K562 (cell line): ENCODE data around the gene TLL1. TPM values are rescaled to one million over a fixed set of nuclear protein-coding genes. Genes with fewer than 3 reads are reported as not detected.

Experiments
- ATAC-seq: fragments of 200-7000 bp; cut with Tn5 transposase; 3 replicates; pipeline ENCODE4 v1.9.1; 2020; ENCODE audit warnings: moderate library complexity
- BruUV-seq: library from RNA; stranded (reverse); fragments of 400-500 nt; replicated peaks from 2 replicates; lab custom pipeline; 2021; lab: Mats Ljungman, UMichigan
- CTCF ChIA-PET: fragments of 300-600 bp; formaldehyde crosslinking; extraction: SDS; loops from one replicate; lab custom pipeline; 2021; ENCODE audit warnings: low intra/inter-chr PET ratio; lab: Yijun Ruan, JAX
- POLR2A ChIA-PET: fragments of 300-600, 350-650 bp; sonication (Branson Sonifier 250); formaldehyde crosslinking; extraction: SDS; loops from one replicate; lab custom pipeline; 2021; ENCODE audit warnings: antibody characterized with exemption, inconsistent platforms; lab: Yijun Ruan, JAX
- DNase-seq, 4 experiments: peaks; one replicate each; pipeline versions ENCODE4 v3.0.0 to v3.0.0-alpha.2; 2011 to 2018; ENCODE audit warnings: low spot score in 3 of 4, mixed read lengths in 3 of 4; ENCODE audit errors: extremely low read depth in 1 of 4
- FAIRE-seq: peaks from 2 replicates; lab custom pipeline; 2011; peaks lifted over from hg19 to GRCh38; lab: Jason Lieb, UNC
- H2AFZ ChIP-seq: 2 replicates; pipeline ENCODE4 v1.6.0; 2011; ENCODE audit warnings: low read depth, low read length, control low read depth, inconsistent platforms
- H3K27ac ChIP-seq: fragments of 200-600 bp; 3 replicates; pipeline ENCODE4 v1.8.0; 2011; ENCODE audit warnings: low read depth, mild to moderate bottlenecking, control low read depth, inconsistent platforms, low read length, moderate library complexity, mixed read lengths; ENCODE audit errors: extremely low read depth
- H3K27me3 ChIP-seq, 2 experiments: fragments of 300-600 bp in 1 of 2; 2 replicates in 1 of 2; 3 replicates in 1 of 2; pipeline versions ENCODE4 v1.6.0 to v1.8.0; 2011; ENCODE audit warnings: inconsistent platforms in 2 of 2, low read length in 2 of 2, mild to moderate bottlenecking in 1 of 2, mixed read lengths in 1 of 2, moderate library complexity in 1 of 2; ENCODE audit not compliant: control insufficient read depth in 2 of 2, insufficient read depth in 2 of 2
- H3K36me3 ChIP-seq: fragments of 300-600 bp; 3 replicates; pipeline ENCODE4 v1.8.0; 2011; ENCODE audit warnings: mild to moderate bottlenecking, low read length, inconsistent platforms; ENCODE audit not compliant: control insufficient read depth, insufficient read depth
- H3K4me1 ChIP-seq, 2 experiments: fragments of 200-600 bp in 1 of 2; replicated peaks in 1 of 2; 2 replicates in 1 of 2; 3 replicates in 1 of 2; pipeline versions ENCODE4 v1.5.1 to v1.8.0; 2011; ENCODE audit warnings: inconsistent platforms in 2 of 2, low read length in 2 of 2, mild to moderate bottlenecking in 1 of 2, mixed read lengths in 1 of 2, moderate library complexity in 1 of 2; ENCODE audit not compliant: control insufficient read depth in 2 of 2, insufficient read depth in 2 of 2
- H3K4me2 ChIP-seq: 2 replicates; pipeline ENCODE4 v1.6.1; 2011; ENCODE audit warnings: low read length, control low read depth, inconsistent platforms, mixed read lengths; ENCODE audit not compliant: insufficient read depth
- H3K4me3 ChIP-seq: fragments of 200-600 bp; sonication (generic), shearing (Covaris generic); 2 replicates; pipeline ENCODE4 v1.5.1; 2016; ENCODE audit warnings: control low read depth, inconsistent platforms
- H3K79me2 ChIP-seq: fragments of 200-600 bp; 3 replicates; pipeline ENCODE4 v1.8.0; 2011; ENCODE audit warnings: low read length, inconsistent platforms; ENCODE audit not compliant: control insufficient read depth, insufficient read depth
- H3K9ac ChIP-seq, 2 experiments: 2 replicates each; pipeline versions ENCODE4 v1.6.0 to v1.6.1; 2011; ENCODE audit warnings: low read depth in 2 of 2, low read length in 2 of 2, control low read depth in 1 of 2, inconsistent platforms in 1 of 2, mild to moderate bottlenecking in 1 of 2, mixed read lengths in 1 of 2; ENCODE audit not compliant: insufficient read depth in 1 of 2
- H3K9me1 ChIP-seq: one replicate; pipeline ENCODE4 v1.6.0; 2011; ENCODE audit warnings: inconsistent platforms, mild to moderate bottlenecking, low read length, moderate library complexity; ENCODE audit not compliant: control insufficient read depth, insufficient read depth
- H3K9me3 ChIP-seq: replicated peaks from 2 replicates; pipeline ENCODE4 v1.5.1; 2011; ENCODE audit warnings: low read depth, low read length, inconsistent platforms; ENCODE audit not compliant: control insufficient read depth, insufficient read depth
- H4K20me1 ChIP-seq: replicated peaks from 2 replicates; pipeline ENCODE4 v1.6.1; 2011; ENCODE audit warnings: low read length, inconsistent platforms, mixed read lengths; ENCODE audit not compliant: control insufficient read depth, insufficient read depth
- IRF1 ChIP-seq: sonication (generic); formaldehyde crosslinking; IDR thresholded peaks from 2 replicates; pipeline ENCODE4 v1.8.0; 2022; ENCODE audit warnings: missing genetic modification reagents, mild to moderate bottlenecking, borderline replicate concordance
- NCOA6 ChIP-seq: fragments of 450-650 bp; IDR thresholded peaks from 2 replicates; pipeline ENCODE4 v1.6.1; 2017; ENCODE audit warnings: mild to moderate bottlenecking
- TCF3 ChIP-seq: sonication (generic); formaldehyde crosslinking; IDR thresholded peaks from 2 replicates; pipeline ENCODE4 v1.4.0; 2020; ENCODE audit warnings: mild to moderate bottlenecking, missing genetic modification reagents
- ZBTB17 ChIP-seq: fragments of 450-650 bp; formaldehyde crosslinking; IDR thresholded peaks from 2 replicates; pipeline ENCODE4 v1.4.0; 2020; ENCODE audit warnings: mild to moderate bottlenecking
- ZNF316 ChIP-seq: fragments of 450-650 bp; IDR thresholded peaks from 2 replicates; pipeline ENCODE4 v1.6.1; 2016
- WGBS: fragments of 100-300 bp; shearing (Covaris generic); methylation state at CpG from one replicate; pipeline ENCODE4 v1.1.6; 2016; ENCODE audit warnings: low coverage, mixed read lengths; ENCODE audit not compliant: insufficient coverage; ENCODE audit errors: missing lambda C conversion rate; 5-methylcytosine and 5-hydroxymethylcytosine counted together
- in situ Hi-C: fragments of 300-500 bp; cut with MboI; formaldehyde crosslinking; loops from 4 replicates; pipeline ENCODE4 v1.15.0; 2018; ENCODE audit warnings: inconsistent platforms, mixed read lengths
- intact Hi-C: fragments of 100-400 bp; cut with micrococcal nuclease; formaldehyde crosslinking; loops from 2 replicates; pipeline ENCODE4 v1.14.2; 2022
- polyA plus RNA-seq, 8 experiments: library from polyadenylated mRNA; depleted of rRNA in 4 of 8; stranded (reverse) in 5 of 8; unstranded in 3 of 8; fragments of >200 nt; fragmentation: Nextera tagmentation in 2 of 8; fragmentation: Illumina TruSeq in 1 of 8; extraction: Ambion mirVana in 2 of 8; extraction: Trizol in 1 of 8; gene quantifications; 2 replicates each; pipeline versions ENCODE4 v1.2.1 to v1.2.3, GENCODE V29; 2011 to 2014; ENCODE audit warnings: inconsistent platforms in 1 of 8, missing spikeins in 1 of 8
- total RNA-seq, 7 experiments: library from RNA; depleted of rRNA in 6 of 7; stranded (reverse); fragments of >200 nt in 6 of 7; fragmentation: Illumina TruSeq in 2 of 7; extraction: Trizol in 2 of 7; gene quantifications; 2 replicates each; pipeline versions ENCODE4 v1.2.1 to v1.2.3, GENCODE V29; 2011 to 2021; ENCODE audit warnings: low replicate concordance in 1 of 7

Gene TLL1
- total and polyA plus RNA-seq, 9 of the 15 experiments (the other 6 are each of a cell fraction or from before 2014, with no cell fraction given), result not detected

GRCh38 chr4:165929662-165930061 lies 56.6 kb downstream of the TLL1 start (continued):
- TF ChIP-seq ZBTB17, result no peak
- no peak for TF ChIP-seq NCOA6

GRCh38 chr4:165931741-165932140 lies 58.7 kb downstream of the TLL1 start:
- H3K4me1 ChIP-seq, result no peaks in the 10 kb centered on the region
- in situ Hi-C loops (no loop called here), intact Hi-C loops (no loop called here)
- no peak for TF ChIP-seq TCF3 (CRISPR knock-in tag)
- no peaks in the 10 kb centered on the region for H3K9me1 ChIP-seq
- 0% methylated on average over 4 of the region's 5 CpGs for WGBS
- no peak for FAIRE-seq
- no peak for ATAC-seq
- no peak overlapping the region for H3K9ac ChIP-seq
- H3K36me3 ChIP-seq, result no peaks in the 10 kb centered on the region
- H3K27ac ChIP-seq, result no peak overlapping the region
- BruUV-seq, result no TSS peak
- H3K27me3 ChIP-seq, result no peaks in the 10 kb centered on the region
- no peaks in the 10 kb centered on the region for H4K20me1 ChIP-seq
- POLR2A ChIA-PET, result no interaction called here
- H3K9me3 ChIP-seq, result no peaks in the 10 kb centered on the region
- no peak for DNase-seq
- CTCF ChIA-PET, result no interaction called here
- H3K79me2 ChIP-seq, result no peaks in the 10 kb centered on the region
- no peak overlapping the region for H2AFZ ChIP-seq
- no peak overlapping the region for H3K4me2 ChIP-seq
- no peak overlapping the region for H3K4me3 ChIP-seq

- ATAC-seq, result no peak
- H3K9ac ChIP-seq, result no peak overlapping the region
- DNase-seq, result no peak
- H3K36me3 ChIP-seq, result no peaks in the 10 kb centered on the region
- no peak overlapping the region for H2AFZ ChIP-seq
- H3K4me2 ChIP-seq, result no peak overlapping the region
- H3K9me1 ChIP-seq, result no peaks in the 10 kb centered on the region
- H4K20me1 ChIP-seq, result no peaks in the 10 kb centered on the region
- WGBS, result 5% methylated on average over 4 of the region's 4 CpGs
- H3K27me3 ChIP-seq, result no peaks in the 10 kb centered on the region
- no peaks in the 10 kb centered on the region for H3K9me3 ChIP-seq
- CTCF ChIA-PET, result no interaction called here
- intact Hi-C loops, result no loop called here
- BruUV-seq, result no TSS peak
- POLR2A ChIA-PET, result no interaction called here
- FAIRE-seq, result no peak
- in situ Hi-C loops, result no loop called here
- no peaks in the 10 kb centered on the region for H3K79me2 ChIP-seq
- no peak overlapping the region for H3K4me3 ChIP-seq
- no peaks in the 10 kb centered on the region for H3K4me1 ChIP-seq
- TF ChIP-seq IRF1 (CRISPR knock-in tag) (no peak), ZNF316 (peak; percentile 37)
- TF ChIP-seq, all 486 proteins: peak for 1
- H3K27ac ChIP-seq, result no peak overlapping the region
Measured at GRCh38 chr4:165944900-165945299, 71.9 kb downstream of the TLL1 start.
